Stimulated activated CD4-positive, alpha-beta T cell treated with anti-CD3 and anti-CD28 coated beads, Interleukin-2, amount 100 ng/mL, for 4 hours (primary cell): ENCODE measurements around the gene EHD3.
A peak's percentile ranks its signal among the peaks of the same experiment; 100 is the strongest.

Source experiments
- DNase-seq: peaks from one replicate; pipeline ENCODE4 v3.0.0-alpha.2; 2020; ENCODE audit warnings: low read depth

EHD3 gene

DNA sequence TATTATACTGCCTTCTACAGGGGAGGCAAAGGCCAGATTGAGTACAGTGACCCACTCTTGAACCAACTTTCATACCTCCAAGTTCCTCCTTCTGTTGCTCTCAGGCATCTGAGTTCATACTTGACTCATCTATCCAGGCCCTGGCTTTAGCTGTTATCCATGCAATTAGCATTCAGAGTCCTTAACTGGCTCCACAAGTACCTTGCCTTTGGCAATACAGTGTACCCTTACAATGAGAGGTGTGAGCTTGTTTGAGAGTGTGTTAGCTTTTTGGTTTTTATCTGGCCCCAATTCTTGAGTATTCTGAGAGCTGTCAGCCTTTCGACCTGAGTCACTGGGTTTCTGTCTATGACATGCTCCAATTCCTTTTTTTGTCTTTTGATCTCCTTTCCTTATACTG, 60.2 kb downstream of the EHD3 start:
- DNase-seq: no peak

DNA sequence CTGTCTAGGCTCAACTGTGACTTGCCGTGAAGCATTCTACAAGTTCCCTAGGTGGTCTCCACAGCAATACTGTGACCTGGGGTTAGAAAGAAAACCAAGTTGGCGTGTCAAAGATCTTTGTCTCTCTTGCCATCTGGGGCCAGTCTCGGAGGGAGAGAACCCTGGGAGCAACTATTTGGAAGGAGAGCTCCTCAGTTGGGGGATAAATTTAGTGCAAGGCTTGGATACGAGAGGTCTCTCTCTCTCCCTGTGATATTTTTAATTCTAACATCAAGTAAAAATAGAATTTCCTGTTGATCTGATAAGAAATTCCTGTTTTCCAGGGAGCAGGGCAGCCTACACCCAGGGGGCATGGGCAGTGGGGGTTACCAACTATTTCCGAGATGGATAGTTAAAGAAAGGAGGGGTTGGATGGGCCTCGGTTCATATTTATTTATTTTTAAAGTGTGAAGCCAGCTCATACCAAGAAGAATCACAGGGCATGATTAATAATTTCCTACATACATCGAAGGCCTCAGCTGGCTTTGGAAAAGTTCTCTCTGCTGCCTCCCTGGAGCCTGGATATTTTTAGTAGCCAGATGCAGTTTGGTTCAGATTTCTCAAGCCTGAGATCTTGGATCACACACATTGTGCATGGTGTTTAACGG, 62.8 kb downstream of the EHD3 start:
- DNase-seq: no peak

DNA sequence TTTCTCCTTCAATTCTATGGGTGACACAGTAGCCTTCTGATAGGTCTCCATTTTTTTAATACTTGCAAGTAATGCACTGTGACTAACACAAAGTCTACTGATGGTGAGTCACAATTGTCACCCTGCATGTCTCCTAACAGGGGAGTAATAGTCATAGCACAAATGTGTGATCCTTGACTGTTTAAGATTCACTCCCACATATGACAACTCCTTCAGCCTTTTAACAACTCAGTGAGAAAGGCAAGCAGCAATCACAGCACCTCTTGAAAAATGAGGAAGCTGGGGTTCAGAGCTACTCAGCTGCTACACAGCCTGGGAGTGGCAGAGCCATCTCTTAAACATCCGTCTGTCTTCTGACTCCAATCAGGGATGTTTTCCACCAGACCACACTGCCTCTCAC, 63.8 kb downstream of the EHD3 start:
- no peak for DNase-seq

DNA sequence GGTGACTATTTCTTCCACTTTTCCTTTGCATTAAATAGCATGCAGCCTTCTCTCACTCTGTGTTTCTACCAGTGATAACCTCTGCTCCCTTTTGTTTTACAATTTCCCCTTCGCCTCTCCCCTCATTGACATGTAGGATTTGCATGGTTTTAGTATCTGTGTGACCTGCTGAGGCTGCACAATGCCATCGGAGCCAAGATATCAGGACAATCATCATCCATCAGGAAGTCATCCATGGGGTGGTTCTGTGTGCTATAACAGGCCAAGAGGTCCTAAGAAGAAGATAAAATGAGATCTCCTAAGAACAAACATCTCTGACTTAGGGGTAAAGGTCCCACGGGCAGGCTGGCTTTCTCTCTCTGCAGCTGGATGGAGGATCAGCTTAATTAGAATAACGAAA, 65.6 kb downstream of the EHD3 start:
- DNase-seq: no peak

DNA sequence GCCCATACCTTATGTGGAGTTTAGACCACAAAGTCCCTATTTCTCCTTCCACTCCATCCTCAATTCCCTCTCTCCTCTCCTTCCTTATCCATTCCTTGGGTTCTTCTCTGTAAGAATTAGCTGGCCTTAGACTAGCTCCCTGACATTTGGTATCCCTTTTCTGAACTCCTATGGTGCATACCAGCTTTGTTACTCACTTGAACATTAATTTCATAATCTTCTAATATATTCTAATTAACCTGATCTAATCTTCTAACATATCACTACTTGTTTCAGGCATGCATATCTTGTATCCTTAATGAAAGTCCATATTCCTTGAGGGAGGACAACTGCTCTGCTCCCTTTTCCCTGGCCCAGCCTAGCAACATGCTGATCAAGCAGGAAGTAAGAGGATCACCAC, 66.4 kb downstream of the EHD3 start:
- DNase-seq: no peak

DNA sequence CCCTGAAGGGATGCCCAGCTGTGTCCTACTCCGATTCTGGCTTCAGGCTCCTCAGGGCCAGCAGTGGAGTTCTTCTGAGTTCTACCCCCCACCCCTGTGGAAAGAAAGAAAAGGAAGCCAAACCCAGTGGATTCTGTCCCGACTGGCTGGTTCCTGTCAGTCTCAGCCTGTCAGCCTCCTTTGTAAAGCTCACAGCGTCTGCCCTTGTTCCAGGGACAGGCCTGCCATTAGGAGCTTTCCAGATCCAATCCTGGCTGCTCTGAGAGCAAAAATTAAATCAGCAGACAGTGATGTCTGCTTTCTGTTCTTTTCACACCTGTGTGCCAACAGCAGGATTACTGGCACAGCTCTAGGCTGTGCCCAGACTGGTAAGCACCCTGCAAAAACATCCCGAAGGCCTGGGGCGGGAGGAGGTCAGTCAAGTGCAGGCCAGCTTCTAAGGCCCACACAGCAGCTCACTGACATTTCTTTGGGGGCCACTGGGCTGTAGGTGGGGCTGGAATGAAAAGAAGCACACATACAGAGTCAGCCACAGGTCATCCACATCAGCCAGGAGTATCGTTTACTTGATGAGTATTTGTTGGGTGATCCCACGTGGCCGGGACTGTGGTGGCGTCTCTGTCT, 69.1 kb downstream of the EHD3 start:
- no peak for DNase-seq

DNA sequence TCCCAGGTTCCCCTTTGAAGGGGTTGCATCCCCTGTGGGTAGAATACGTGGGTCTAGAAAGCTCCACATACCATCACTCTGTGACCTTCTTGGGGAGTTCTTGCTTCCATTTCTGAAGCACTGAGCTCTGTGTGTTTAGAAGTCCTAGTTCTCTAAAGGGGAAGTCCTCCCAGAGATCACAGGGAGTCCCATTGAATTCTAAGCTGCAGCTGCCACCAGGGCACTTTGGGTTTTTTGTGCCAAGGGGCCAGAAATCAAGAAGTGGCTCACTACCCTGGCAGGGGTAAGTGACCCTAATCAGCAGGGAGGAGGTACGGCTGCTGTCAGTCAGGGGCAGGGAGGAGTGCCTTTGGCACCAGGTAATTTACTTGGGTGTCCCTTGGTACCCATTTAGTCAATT, 70.9 kb downstream of the EHD3 start:
- no peak for DNase-seq

DNA sequence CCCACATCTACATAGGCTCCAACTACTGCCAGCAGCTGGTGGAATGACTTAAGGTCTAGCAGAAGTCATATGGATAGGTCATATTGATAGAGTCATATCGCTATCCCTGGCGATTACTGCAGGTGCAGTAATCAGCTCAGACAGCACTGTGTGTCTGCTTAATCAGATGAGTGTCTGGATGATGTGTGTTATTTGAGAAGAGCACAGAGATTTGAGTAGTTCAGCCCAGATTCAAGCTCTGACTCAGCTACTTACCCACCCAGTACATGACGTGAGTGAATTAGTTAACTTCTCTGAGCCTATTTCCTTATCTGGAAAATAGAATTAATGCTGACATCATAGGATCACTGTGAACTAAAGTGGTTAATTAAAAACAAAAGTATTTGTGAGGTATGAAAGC, 78.9 kb downstream of the EHD3 start:
- no peak for DNase-seq

DNA sequence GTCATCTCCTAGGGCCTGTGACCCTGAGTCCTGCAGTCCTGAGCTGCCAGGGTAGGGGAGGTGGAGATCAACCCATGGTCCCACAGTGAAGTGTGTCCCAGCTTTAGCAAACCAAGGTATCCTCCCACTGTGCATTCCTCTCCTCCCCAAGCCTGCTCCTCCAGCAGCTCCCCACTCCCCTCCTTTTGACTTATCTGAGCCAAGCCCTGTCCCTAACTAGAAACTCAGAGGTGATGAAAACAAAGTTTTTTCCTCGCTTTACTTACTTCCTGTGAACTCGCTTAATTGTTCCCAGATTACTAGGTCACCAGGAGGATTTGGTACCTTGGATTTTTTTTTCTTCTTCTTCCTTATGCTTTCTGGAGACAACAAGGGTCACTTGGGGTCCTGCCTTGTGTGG, 80.8 kb downstream of the EHD3 start:
- DNase-seq: no peak

DNA sequence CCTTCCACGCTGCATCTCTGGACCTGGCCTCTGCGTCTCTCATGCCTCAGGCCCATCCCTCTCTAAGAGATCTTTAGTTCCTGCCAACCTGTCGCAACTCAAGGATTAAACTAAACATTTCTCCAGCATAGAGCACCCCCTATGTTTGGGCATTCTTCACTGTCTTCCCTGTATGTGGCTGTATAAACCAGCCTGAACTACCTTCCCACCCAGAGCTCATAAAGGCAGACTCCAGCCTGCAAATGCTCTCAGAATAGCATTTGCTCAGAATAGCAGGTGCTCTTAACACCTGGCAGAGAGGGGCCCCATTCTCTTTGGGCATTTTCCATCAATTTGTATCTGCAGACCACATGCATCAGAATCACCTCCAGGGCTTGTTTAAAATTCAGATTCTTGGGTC, 83.4 kb downstream of the EHD3 start:
- DNase-seq: no peak

DNA sequence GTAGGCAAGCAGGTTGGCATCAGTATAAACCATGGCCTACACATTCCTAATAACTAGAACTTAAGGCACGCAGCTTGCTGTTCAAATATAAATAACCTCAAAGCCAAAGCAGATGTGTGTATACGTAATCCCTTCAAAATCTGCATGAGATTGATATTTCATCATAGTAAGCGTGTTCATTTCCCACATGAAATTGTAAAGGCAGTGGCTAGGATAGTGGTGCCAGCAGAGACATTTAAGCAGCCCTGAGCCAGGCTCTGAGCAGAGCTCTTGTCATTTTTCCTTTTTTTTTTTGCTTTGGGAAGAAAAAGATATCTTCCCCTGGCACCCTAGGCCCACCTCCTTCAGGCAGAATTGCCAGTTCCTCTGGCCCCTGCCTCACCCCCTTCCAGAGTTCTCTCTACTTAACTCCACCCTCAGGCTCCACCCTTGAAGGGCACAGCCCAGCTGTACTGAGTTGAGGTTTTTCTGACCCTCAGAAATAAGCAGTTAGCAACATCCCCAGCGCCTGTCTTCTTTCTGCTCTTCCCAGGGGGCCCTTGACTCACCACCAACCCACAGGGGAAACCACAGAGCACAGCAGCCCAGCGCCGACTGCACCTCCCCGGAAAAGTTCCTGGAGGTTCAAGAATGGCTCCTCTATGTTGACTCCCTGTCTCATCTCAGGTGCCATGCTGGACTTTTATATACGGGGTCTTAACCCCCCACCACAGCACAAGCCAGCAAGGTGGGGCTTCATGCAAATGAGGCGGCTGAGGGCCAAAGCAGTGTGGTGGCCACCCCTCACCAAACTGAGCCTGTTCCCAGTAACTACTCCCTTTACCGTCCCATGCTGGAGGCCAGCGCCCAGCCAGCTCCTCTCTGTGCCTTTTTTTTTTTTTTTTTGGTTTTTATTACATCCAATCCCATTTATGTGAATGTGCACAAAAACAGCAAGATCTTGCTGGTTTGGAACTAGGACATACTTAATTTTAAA, 84.7 kb downstream of the EHD3 start:
- peak; percentile 19 for DNase-seq
